Caco-2 (cell line): ENCODE data around the gene PPP6R3. TPM values are rescaled to one million over a fixed set of nuclear protein-coding genes. Genes with fewer than 3 reads are reported as not detected.

Experiments
- BruUV-seq: library from RNA; stranded (reverse); fragments of 400-500 nt; replicated peaks from 2 replicates; lab custom pipeline; 2021; lab: Mats Ljungman, UMichigan
- CTCF ChIA-PET: fragments of 300-600 bp; sonication (Branson Sonifier 250); formaldehyde crosslinking; loops from one replicate; lab custom pipeline; 2022; ENCODE audit warnings: antibody characterized with exemption; lab: Charles Lee
- POLR2A ChIA-PET: fragments of 300-600 bp; sonication (Branson Sonifier 250); formaldehyde crosslinking; loops from one replicate; lab custom pipeline; 2022; ENCODE audit warnings: antibody characterized with exemption; lab: Charles Lee
- DNase-seq, 2 experiments: peaks; one replicate each; pipeline versions ENCODE4 v3.0.0 to v3.0.0-alpha.2; 2020 to 2022
- H3K27me3 ChIP-seq: replicated peaks from 2 replicates; pipeline ENCODE4 v1.6.0; 2011; ENCODE audit warnings: low read length; ENCODE audit not compliant: control insufficient read depth, insufficient read depth
- H3K36me3 ChIP-seq: 2 replicates; pipeline ENCODE4 v1.5.1; 2011; ENCODE audit warnings: low read length; ENCODE audit not compliant: control insufficient read depth, insufficient read depth
- H3K4me1 ChIP-seq: fragments of 250-450 bp; sonication (Bioruptor Pico); 2 replicates; pipeline ENCODE4 v1.5.1; 2020; ENCODE audit warnings: mild to moderate bottlenecking
- H3K4me3 ChIP-seq: 2 replicates; pipeline ENCODE4 v1.5.1; 2011; ENCODE audit warnings: low read depth, mild to moderate bottlenecking, control low read depth, low read length
- H3K9me3 ChIP-seq: fragments of 250-450 bp; sonication (Bioruptor Pico); 2 replicates; pipeline ENCODE4 v1.5.1; 2020; ENCODE audit warnings: mild to moderate bottlenecking, moderate library complexity
- H3K27ac Mint-ChIP-seq: one replicate; pipeline ENCODE4 v1.8.0; 2022; ENCODE audit warnings: mixed read lengths; ENCODE audit not compliant: unreplicated experiment
- H3K27me3 Mint-ChIP-seq: one replicate; pipeline ENCODE4 v1.8.0; 2022; ENCODE audit warnings: mixed read lengths; ENCODE audit not compliant: insufficient read depth, unreplicated experiment
- H3K36me3 Mint-ChIP-seq: one replicate; pipeline ENCODE4 v1.8.0; 2022; ENCODE audit warnings: mild to moderate bottlenecking, mixed read lengths; ENCODE audit not compliant: insufficient read depth, unreplicated experiment
- H3K4me1 Mint-ChIP-seq: one replicate; pipeline ENCODE4 v1.8.0; 2022; ENCODE audit warnings: low read depth, mixed read lengths; ENCODE audit not compliant: unreplicated experiment
- H3K4me3 Mint-ChIP-seq: one replicate; pipeline ENCODE4 v1.8.0; 2022; ENCODE audit warnings: mild to moderate bottlenecking, moderate library complexity, mixed read lengths; ENCODE audit not compliant: unreplicated experiment
- H3K9me3 Mint-ChIP-seq: one replicate; pipeline ENCODE4 v1.8.0; 2022; ENCODE audit warnings: mixed read lengths; ENCODE audit not compliant: unreplicated experiment
- CTCF ChIP-seq, 2 experiments: fragments of 200-600 bp in 1 of 2; IDR thresholded peaks; 1 replicate in 1 of 2; 2 replicates in 1 of 2; pipeline versions ENCODE4 v1.5.1 to v1.8.0; 2011 to 2022; ENCODE audit warnings: antibody characterized with exemption in 1 of 2, control low read depth in 1 of 2, inconsistent platforms in 1 of 2, low read depth in 1 of 2, low read length in 1 of 2, mild to moderate bottlenecking in 1 of 2, moderate library complexity in 1 of 2; ENCODE audit not compliant: insufficient read depth in 1 of 2, severe bottlenecking in 1 of 2, unreplicated experiment in 1 of 2
- intact Hi-C: fragments of 100-400 bp; cut with micrococcal nuclease; formaldehyde crosslinking; loops from one replicate; pipeline ENCODE4 v1.10.0; 2022; ENCODE audit not compliant: unreplicated experiment
- total RNA-seq: library from RNA; stranded (reverse); gene quantifications from 2 replicates; pipeline ENCODE4 v1.2.3, GENCODE V29; 2022

The PPP6R3 gene
- total RNA-seq, 1 experiment from 2014 or later = 276 TPM

- no peak for DNase-seq
- no peak overlapping the region for H3K27ac Mint-ChIP-seq
These were observed 37.1 kb upstream of the PPP6R3 start for GRCh38 chr11:68423481-68423880.

GRCh38 chr11:68424101-68424632 lies 36.4 kb upstream of the PPP6R3 start:
- H3K4me1 ChIP-seq = no peaks in the 10 kb centered on the region
- TF ChIP-seq CTCF (IDR thresholded peaks at IDR 0.05; ENCODE audit: insufficient read depth in 1 of 2, low read depth in 1 of 2, low read length in 1 of 2, severe bottlenecking in 1 of 2, unreplicated experiment in 1 of 2) = no peak
- BruUV-seq = no TSS peak
- H3K36me3 ChIP-seq = peaks cover 36% of the 10 kb centered on the region
- intact Hi-C loops = no loop called here
- Mint-ChIP-seq H3K27me3 (no peaks in the 10 kb centered on the region), H3K9me3 (peaks cover 13% of the 10 kb centered on the region), H3K27ac (no peak overlapping the region), H3K4me3 (no peak overlapping the region), H3K36me3 (peaks cover 75% of the 10 kb centered on the region), H3K4me1 (no peaks in the 10 kb centered on the region)
- DNase-seq = no peak
- no peaks in the 10 kb centered on the region for H3K27me3 ChIP-seq
- H3K4me3 ChIP-seq = no peak overlapping the region
- H3K9me3 ChIP-seq = peaks cover 2% of the 10 kb centered on the region
- POLR2A ChIA-PET = no interaction called here
- CTCF ChIA-PET = no interaction called here

More at GRCh38 chr11:68423481-68423880, 37.1 kb upstream of the PPP6R3 start:
- intact Hi-C loops = no loop called here
- Mint-ChIP-seq H3K27me3 (no peaks in the 10 kb centered on the region), H3K36me3 (peaks cover 74% of the 10 kb centered on the region), H3K4me1 (no peaks in the 10 kb centered on the region), H3K4me3 (no peak overlapping the region), H3K9me3 (peaks cover 6% of the 10 kb centered on the region)
- CTCF ChIA-PET = no interaction called here
- Histone ChIP-seq H3K4me3 (no peak overlapping the region), H3K27me3 (no peaks in the 10 kb centered on the region), H3K9me3 (no peaks in the 10 kb centered on the region), H3K4me1 (no peaks in the 10 kb centered on the region), H3K36me3 (peaks cover 35% of the 10 kb centered on the region)
- POLR2A ChIA-PET = no interaction called here
- TF ChIP-seq CTCF (IDR thresholded peaks at IDR 0.05; ENCODE audit: insufficient read depth in 1 of 2, low read depth in 1 of 2, low read length in 1 of 2, severe bottlenecking in 1 of 2, unreplicated experiment in 1 of 2) = no peak
- BruUV-seq = no TSS peak

GRCh38 chr11:68424981-68425865 lies 35.3 kb upstream of the PPP6R3 start:
- CTCF ChIA-PET = no interaction called here

More at GRCh38 chr11:68424981-68425865, 35.3 kb upstream of the PPP6R3 start:
- Mint-ChIP-seq H3K36me3 (peaks cover 78% of the 10 kb centered on the region), H3K27ac (no peak overlapping the region), H3K4me3 (no peak overlapping the region), H3K4me1 (no peaks in the 10 kb centered on the region), H3K27me3 (no peaks in the 10 kb centered on the region), H3K9me3 (peaks cover 23% of the 10 kb centered on the region)
- POLR2A ChIA-PET = no interaction called here
- no peak for TF ChIP-seq CTCF (IDR thresholded peaks at IDR 0.05; ENCODE audit: insufficient read depth in 1 of 2, low read depth in 1 of 2, low read length in 1 of 2, severe bottlenecking in 1 of 2, unreplicated experiment in 1 of 2)
- no TSS peak for BruUV-seq
- H3K4me3 ChIP-seq = no peak overlapping the region
- no peaks in the 10 kb centered on the region for H3K4me1 ChIP-seq
- no peak for DNase-seq
- intact Hi-C loops = no loop called here
- H3K27me3 ChIP-seq = no peaks in the 10 kb centered on the region
- H3K9me3 ChIP-seq = peaks cover 10% of the 10 kb centered on the region
- H3K36me3 ChIP-seq = peaks cover 38% of the 10 kb centered on the region
